Thoracic aorta (tissue), 2 donors: ENCODE measurements around the gene ATP2C1. TPM values are rescaled to one million over a fixed set of nuclear protein-coding genes. Genes with fewer than 3 reads are reported as not detected.
"Not testable (repeated sequence)": the region's sequence is repeated elsewhere in the genome, so short reads cannot be mapped to it uniquely, and the experiment has no call there.

Experiments used
- ATAC-seq: fragments of 150-250 bp; one replicate; pipeline ENCODE4 v1.8.0; 2017; ENCODE audit warnings: low read depth; ENCODE audit not compliant: insufficient number of reproducible peaks, low FRiP score
- DNase-seq: peaks from one replicate; pipeline ENCODE4 v3.0.0-alpha.2; 2020; ENCODE audit warnings: low spot score
- H3K27ac ChIP-seq, 2 donors: fragments of 200-600 bp; sonication (generic); 1 replicate in 1 of 2; 2 replicates in 1 of 2; pipeline ENCODE4 v1.5.1; 2016; ENCODE audit warnings: mild to moderate bottlenecking in 2 of 2, moderate library complexity in 2 of 2
- H3K27me3 ChIP-seq: fragments of 200-600 bp; sonication (generic); replicated peaks from 2 replicates; pipeline ENCODE4 v1.6.0; 2016; ENCODE audit warnings: mild to moderate bottlenecking; ENCODE audit not compliant: insufficient read depth
- H3K36me3 ChIP-seq: fragments of 200-600 bp; sonication (generic); one replicate; pipeline ENCODE4 v1.5.1; 2016
- H3K4me1 ChIP-seq, 2 donors: fragments of 200-600 bp; sonication (generic); 1 replicate in 1 of 2; 2 replicates in 1 of 2; pipeline versions ENCODE4 v1.5.1 to v1.6.0; 2016; ENCODE audit warnings: low read depth in 2 of 2, mild to moderate bottlenecking in 1 of 2; ENCODE audit not compliant: control insufficient read depth in 1 of 2
- H3K4me3 ChIP-seq: fragments of 200-600 bp; sonication (generic); 2 replicates; pipeline ENCODE4 v1.5.1; 2016; ENCODE audit warnings: mild to moderate bottlenecking
- H3K9me3 ChIP-seq: fragments of 200-600 bp; sonication (generic); 2 replicates; pipeline ENCODE4 v1.5.1; 2016
- total RNA-seq, 2 donors: library from RNA; depleted of rRNA; stranded (reverse); fragments of >200 nt; gene quantifications; one replicate each; pipeline versions ENCODE4 v1.1.0 to v1.2.3, GENCODE V29; 2016
- TF ChIP-seq, protein P1 (sequence below): fragments of 200-600 bp; sonication (generic); IDR thresholded peaks from one replicate; pipeline ENCODE4 v1.5.1; 2019; ENCODE audit warnings: antibody characterized with exemption

The ATP2C1 gene
- total RNA-seq, 2 donors from 2014 or later = 51.1 to 53.1 TPM

DNA sequence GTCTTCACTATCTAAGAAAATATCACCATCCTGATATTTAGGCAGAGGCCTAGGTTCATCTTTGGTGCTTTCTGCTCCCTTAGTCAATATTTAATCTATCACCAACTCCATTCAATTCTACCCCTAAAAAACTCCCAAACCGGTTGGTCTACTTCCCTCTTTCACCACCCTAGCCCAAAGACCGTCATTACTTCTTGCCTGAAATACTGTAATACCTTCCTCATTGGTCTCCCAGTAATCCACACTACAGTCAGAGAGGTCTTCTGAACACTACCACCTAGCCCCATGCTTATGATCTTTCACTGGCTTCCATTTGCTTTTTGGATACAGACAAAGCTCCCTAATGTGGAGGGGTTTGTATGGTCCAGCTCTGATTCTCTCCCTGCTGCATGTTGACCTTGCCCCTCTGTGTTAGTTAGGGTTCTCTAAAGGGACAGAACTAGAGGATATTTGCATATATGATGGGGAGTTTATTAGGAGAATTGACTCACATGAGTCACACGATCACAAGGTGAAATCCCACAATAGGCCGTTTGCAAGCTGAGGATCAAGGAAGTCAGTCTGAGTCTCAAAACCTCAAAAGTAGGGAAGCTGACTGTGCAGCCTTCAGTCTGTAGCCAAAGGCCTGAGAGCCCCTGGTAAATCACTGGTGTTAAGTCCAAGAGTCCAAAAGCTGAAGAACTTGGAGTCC is 36.4 kb upstream of the ATP2C1 start:
- no peak overlapping the region for H3K27ac ChIP-seq
- H3K36me3 ChIP-seq = no peaks in the 10 kb centered on the region
- DNase-seq (no peak), ATAC-seq (no peak)
- no peaks in the 10 kb centered on the region for H3K4me1 ChIP-seq
- H3K9me3 ChIP-seq = no peaks in the 10 kb centered on the region
- no peak overlapping the region for H3K4me3 ChIP-seq
- TF ChIP-seq, protein P1, sequence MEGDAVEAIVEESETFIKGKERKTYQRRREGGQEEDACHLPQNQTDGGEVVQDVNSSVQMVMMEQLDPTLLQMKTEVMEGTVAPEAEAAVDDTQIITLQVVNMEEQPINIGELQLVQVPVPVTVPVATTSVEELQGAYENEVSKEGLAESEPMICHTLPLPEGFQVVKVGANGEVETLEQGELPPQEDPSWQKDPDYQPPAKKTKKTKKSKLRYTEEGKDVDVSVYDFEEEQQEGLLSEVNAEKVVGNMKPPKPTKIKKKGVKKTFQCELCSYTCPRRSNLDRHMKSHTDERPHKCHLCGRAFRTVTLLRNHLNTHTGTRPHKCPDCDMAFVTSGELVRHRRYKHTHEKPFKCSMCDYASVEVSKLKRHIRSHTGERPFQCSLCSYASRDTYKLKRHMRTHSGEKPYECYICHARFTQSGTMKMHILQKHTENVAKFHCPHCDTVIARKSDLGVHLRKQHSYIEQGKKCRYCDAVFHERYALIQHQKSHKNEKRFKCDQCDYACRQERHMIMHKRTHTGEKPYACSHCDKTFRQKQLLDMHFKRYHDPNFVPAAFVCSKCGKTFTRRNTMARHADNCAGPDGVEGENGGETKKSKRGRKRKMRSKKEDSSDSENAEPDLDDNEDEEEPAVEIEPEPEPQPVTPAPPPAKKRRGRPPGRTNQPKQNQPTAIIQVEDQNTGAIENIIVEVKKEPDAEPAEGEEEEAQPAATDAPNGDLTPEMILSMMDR = no peak
- H3K27me3 ChIP-seq = no peaks in the 10 kb centered on the region

DNA sequence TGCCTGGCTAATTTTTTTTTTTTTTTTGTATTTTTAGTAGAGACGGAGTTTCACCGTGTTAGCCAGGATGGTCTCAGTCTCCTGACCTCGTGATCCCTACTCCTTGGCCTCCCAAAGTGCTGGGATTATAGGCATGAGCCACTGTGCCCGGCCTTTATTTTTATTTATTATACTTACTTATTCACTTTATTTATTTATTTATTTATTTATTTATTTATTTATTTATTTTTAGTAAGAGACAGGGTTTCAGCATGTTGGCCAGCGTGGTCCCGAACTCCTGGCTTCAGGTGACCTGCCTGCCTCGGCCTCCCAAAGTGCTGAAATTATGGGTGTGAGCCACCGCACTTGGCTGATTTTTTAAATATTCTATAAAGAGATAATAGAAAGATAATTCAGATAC is 31.8 kb upstream of the ATP2C1 start:
- not testable (repeated sequence) for H3K4me3 ChIP-seq, H3K9me3 ChIP-seq, ATAC-seq, H3K27ac ChIP-seq, DNase-seq, H3K36me3 ChIP-seq, H3K4me1 ChIP-seq, H3K27me3 ChIP-seq

DNA sequence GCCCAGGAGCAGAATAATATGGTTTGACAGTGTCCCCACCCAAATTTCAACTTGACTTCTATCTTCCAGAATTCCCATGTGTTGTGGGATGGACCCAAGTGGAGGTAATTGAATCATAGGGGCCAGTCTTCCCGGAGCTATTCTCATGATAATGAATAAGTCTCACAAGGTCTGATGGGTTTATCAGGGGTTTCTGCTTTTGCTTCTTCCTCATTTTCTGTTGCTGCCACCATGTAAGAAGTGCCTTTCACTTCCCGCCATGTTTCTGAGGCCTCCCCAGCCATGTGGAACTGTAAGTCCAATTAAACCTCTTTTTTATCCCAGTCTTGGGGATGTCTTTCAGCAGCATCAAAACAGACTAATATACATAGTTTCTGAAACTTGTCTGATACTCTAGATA is 28.4 kb upstream of the ATP2C1 start:
- DNase-seq (no peak), ATAC-seq (no peak)
- no peaks in the 10 kb centered on the region for H3K4me1 ChIP-seq
- no peak overlapping the region for H3K4me3 ChIP-seq
- H3K9me3 ChIP-seq = no peaks in the 10 kb centered on the region
- no peaks in the 10 kb centered on the region for H3K27me3 ChIP-seq
- TF ChIP-seq, protein P1 = no peak
- no peak overlapping the region for H3K27ac ChIP-seq
- H3K36me3 ChIP-seq = no peaks in the 10 kb centered on the region

DNA sequence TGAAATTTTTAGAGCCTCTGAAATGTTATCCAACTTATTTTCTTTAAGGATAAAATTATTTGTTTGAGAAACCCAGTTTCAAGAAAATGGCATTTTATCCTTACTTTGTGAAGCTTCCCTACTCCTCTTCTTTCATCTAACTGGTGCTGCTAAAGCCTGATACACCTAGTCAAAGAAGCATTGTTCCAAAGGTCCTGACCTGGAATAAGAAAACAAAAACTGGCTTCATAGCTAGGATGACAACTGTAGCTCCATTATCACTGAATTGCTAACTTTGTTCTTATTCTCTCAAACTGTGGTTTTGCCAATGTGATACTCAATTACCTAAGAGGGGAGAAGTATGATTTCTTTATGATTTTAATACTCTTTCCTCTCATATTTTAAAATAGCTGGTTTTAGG is 27.6 kb upstream of the ATP2C1 start:
- Histone ChIP-seq H3K9me3 (no peaks in the 10 kb centered on the region), H3K27me3 (no peaks in the 10 kb centered on the region), H3K36me3 (no peaks in the 10 kb centered on the region), H3K27ac (no peak overlapping the region), H3K4me3 (no peak overlapping the region), H3K4me1 (no peaks in the 10 kb centered on the region)
- TF ChIP-seq, protein P1 = no peak
- DNase-seq (no peak), ATAC-seq (no peak)

DNA sequence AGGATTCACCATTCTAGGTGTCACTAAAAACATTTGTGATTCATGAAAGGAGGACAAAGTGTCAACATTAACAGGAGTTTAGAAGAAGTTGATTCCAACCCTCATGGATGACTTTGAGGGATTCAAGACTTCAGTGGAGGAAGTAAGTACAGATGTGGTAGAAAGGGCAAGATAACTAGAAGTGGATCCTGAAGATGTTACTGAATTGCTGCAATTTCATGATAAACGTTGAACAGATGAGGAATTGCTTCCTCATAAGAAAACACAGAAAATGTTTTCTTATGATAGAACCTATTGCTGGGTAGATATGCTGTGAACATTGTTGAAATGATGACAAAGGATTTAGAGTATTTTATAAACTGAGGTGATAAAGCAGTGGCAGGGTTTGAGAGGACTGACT is 23.5 kb upstream of the ATP2C1 start:
- no peak for DNase-seq
- H3K27me3 ChIP-seq = no peaks in the 10 kb centered on the region
- no peaks in the 10 kb centered on the region for H3K9me3 ChIP-seq

More for the DNA sequence above, 23.5 kb upstream of the ATP2C1 start:
- ATAC-seq = no peak
- TF ChIP-seq, protein P1 = no peak
- H3K4me1 ChIP-seq = no peaks in the 10 kb centered on the region
- no peaks in the 10 kb centered on the region for H3K36me3 ChIP-seq
- H3K4me3 ChIP-seq = no peak overlapping the region
- no peak overlapping the region for H3K27ac ChIP-seq
